Measurements from ENCODE around the gene MAP7D2.
"Not testable (repeated sequence)": the region's sequence is repeated elsewhere in the genome, so short reads cannot be mapped to it uniquely, and the experiment has no call there.

Gene MAP7D2

GRCh38 chrX:20116577-20117240 is at the start of gene MAP7D2:
Gene MAP7D2 (minus strand): TSS chrX:20116907. CDS start chrX:20116879, 28 bp downstream.
- Histone ChIP-seq H3K4me1 (ENCODE audit: control insufficient read depth, insufficient read depth, low read length) (no peaks in the 10 kb centered on the region), H3K4me3 (ENCODE audit: low read depth, low read length) (peak within 1 kb of the TSS; percentile 39), H3K36me3 (ENCODE audit: control insufficient read depth, insufficient read depth, low read length) (no peaks in the 10 kb centered on the region), H3K27me3 (ENCODE audit: control insufficient read depth, insufficient read depth, low read length) (peaks cover 16% of the 10 kb centered on the region), H3K9me3 (ENCODE audit: control insufficient read depth, insufficient read depth, low read length) (no peaks in the 10 kb centered on the region), H3K9ac (ENCODE audit: low read depth, low read length) (no peak within 1 kb of the TSS)

- H3K27me3 ChIP-seq (ENCODE audit: control insufficient read depth, insufficient read depth, low read length); H3K4me1 ChIP-seq (ENCODE audit: control insufficient read depth, insufficient read depth, low read length); H3K36me3 ChIP-seq (ENCODE audit: control insufficient read depth, insufficient read depth, low read length); H3K4me3 ChIP-seq (ENCODE audit: low read depth, low read length); H3K9me3 ChIP-seq (ENCODE audit: control insufficient read depth, insufficient read depth, low read length); H3K9ac ChIP-seq (ENCODE audit: low read depth, low read length): not testable (repeated sequence)
Observed at GRCh38 chrX:20162516-20162915, 45.8 kb upstream of the MAP7D2 start.

GRCh38 chrX:20159797-20160385 is 43.2 kb upstream of the MAP7D2 start:
- H3K9me3 ChIP-seq (ENCODE audit: control insufficient read depth, insufficient read depth, low read length) = no peaks in the 10 kb centered on the region
- no peak overlapping the region for H3K4me3 ChIP-seq (ENCODE audit: low read depth, low read length)
- no peak overlapping the region for H3K9ac ChIP-seq (ENCODE audit: low read depth, low read length)
- H3K27me3 ChIP-seq (ENCODE audit: control insufficient read depth, insufficient read depth, low read length) = no peaks in the 10 kb centered on the region
- no peaks in the 10 kb centered on the region for H3K4me1 ChIP-seq (ENCODE audit: control insufficient read depth, insufficient read depth, low read length)
- H3K36me3 ChIP-seq (ENCODE audit: control insufficient read depth, insufficient read depth, low read length) = peaks cover 5% of the 10 kb centered on the region

GRCh38 chrX:20151689-20152088 is 35.0 kb upstream of the MAP7D2 start:
- no peaks in the 10 kb centered on the region for H3K27me3 ChIP-seq (ENCODE audit: control insufficient read depth, insufficient read depth, low read length)
- peaks cover 5% of the 10 kb centered on the region for H3K9me3 ChIP-seq (ENCODE audit: control insufficient read depth, insufficient read depth, low read length)
- no peaks in the 10 kb centered on the region for H3K36me3 ChIP-seq (ENCODE audit: control insufficient read depth, insufficient read depth, low read length)
- no peak overlapping the region for H3K4me3 ChIP-seq (ENCODE audit: low read depth, low read length)
- no peak overlapping the region for H3K9ac ChIP-seq (ENCODE audit: low read depth, low read length)
- no peaks in the 10 kb centered on the region for H3K4me1 ChIP-seq (ENCODE audit: control insufficient read depth, insufficient read depth, low read length)

- Histone ChIP-seq H3K4me1 (ENCODE audit: control insufficient read depth, insufficient read depth, low read length) (no peaks in the 10 kb centered on the region), H3K9ac (ENCODE audit: low read depth, low read length) (no peak overlapping the region), H3K27me3 (ENCODE audit: control insufficient read depth, insufficient read depth, low read length) (no peaks in the 10 kb centered on the region), H3K36me3 (ENCODE audit: control insufficient read depth, insufficient read depth, low read length) (no peaks in the 10 kb centered on the region), H3K4me3 (ENCODE audit: low read depth, low read length) (no peak overlapping the region), H3K9me3 (ENCODE audit: control insufficient read depth, insufficient read depth, low read length) (peaks cover 5% of the 10 kb centered on the region)
Observed at GRCh38 chrX:20149326-20149725, 32.6 kb upstream of the MAP7D2 start.

GRCh38 chrX:20147561-20147960 is 30.9 kb upstream of the MAP7D2 start:
- Histone ChIP-seq H3K36me3 (ENCODE audit: control insufficient read depth, insufficient read depth, low read length) (no peaks in the 10 kb centered on the region), H3K4me1 (ENCODE audit: control insufficient read depth, insufficient read depth, low read length) (no peaks in the 10 kb centered on the region)

GRCh38 chrX:20144491-20144890 is 27.8 kb upstream of the MAP7D2 start:
- Histone ChIP-seq H3K9ac (ENCODE audit: low read depth, low read length) (no peak overlapping the region), H3K4me1 (ENCODE audit: control insufficient read depth, insufficient read depth, low read length) (no peaks in the 10 kb centered on the region), H3K4me3 (ENCODE audit: low read depth, low read length) (no peak overlapping the region), H3K27me3 (ENCODE audit: control insufficient read depth, insufficient read depth, low read length) (no peaks in the 10 kb centered on the region), H3K36me3 (ENCODE audit: control insufficient read depth, insufficient read depth, low read length) (peaks cover 4% of the 10 kb centered on the region), H3K9me3 (ENCODE audit: control insufficient read depth, insufficient read depth, low read length) (peaks cover 5% of the 10 kb centered on the region)

More at GRCh38 chrX:20147561-20147960, 30.9 kb upstream of the MAP7D2 start:
- Histone ChIP-seq H3K9ac (ENCODE audit: low read depth, low read length) (no peak overlapping the region), H3K9me3 (ENCODE audit: control insufficient read depth, insufficient read depth, low read length) (peaks cover 5% of the 10 kb centered on the region), H3K4me3 (ENCODE audit: low read depth, low read length) (no peak overlapping the region), H3K27me3 (ENCODE audit: control insufficient read depth, insufficient read depth, low read length) (no peaks in the 10 kb centered on the region)

- peaks cover 4% of the 10 kb centered on the region for H3K36me3 ChIP-seq (ENCODE audit: control insufficient read depth, insufficient read depth, low read length)
- no peaks in the 10 kb centered on the region for H3K4me1 ChIP-seq (ENCODE audit: control insufficient read depth, insufficient read depth, low read length)
- H3K9me3 ChIP-seq (ENCODE audit: control insufficient read depth, insufficient read depth, low read length) = peaks cover 4% of the 10 kb centered on the region
- no peak overlapping the region for H3K4me3 ChIP-seq (ENCODE audit: low read depth, low read length)
- no peak overlapping the region for H3K9ac ChIP-seq (ENCODE audit: low read depth, low read length)
- no peaks in the 10 kb centered on the region for H3K27me3 ChIP-seq (ENCODE audit: control insufficient read depth, insufficient read depth, low read length)
Observed at GRCh38 chrX:20143561-20143960, 26.9 kb upstream of the MAP7D2 start.

GRCh38 chrX:20143111-20143510 is 26.4 kb upstream of the MAP7D2 start:
- Histone ChIP-seq H3K27me3 (ENCODE audit: control insufficient read depth, insufficient read depth, low read length) (no peaks in the 10 kb centered on the region), H3K4me3 (ENCODE audit: low read depth, low read length) (no peak overlapping the region), H3K9ac (ENCODE audit: low read depth, low read length) (no peak overlapping the region), H3K9me3 (ENCODE audit: control insufficient read depth, insufficient read depth, low read length) (no peaks in the 10 kb centered on the region), H3K4me1 (ENCODE audit: control insufficient read depth, insufficient read depth, low read length) (no peaks in the 10 kb centered on the region), H3K36me3 (ENCODE audit: control insufficient read depth, insufficient read depth, low read length) (peaks cover 5% of the 10 kb centered on the region)

- Histone ChIP-seq H3K4me1 (ENCODE audit: control insufficient read depth, insufficient read depth, low read length) (no peaks in the 10 kb centered on the region), H3K27me3 (ENCODE audit: control insufficient read depth, insufficient read depth, low read length) (no peaks in the 10 kb centered on the region), H3K4me3 (ENCODE audit: low read depth, low read length) (peak within 1 kb of the TSS; percentile 74), H3K36me3 (ENCODE audit: control insufficient read depth, insufficient read depth, low read length) (peaks cover 10% of the 10 kb centered on the region), H3K9ac (ENCODE audit: low read depth, low read length) (peak within 1 kb of the TSS; percentile 88), H3K9me3 (ENCODE audit: control insufficient read depth, insufficient read depth, low read length) (no peaks in the 10 kb centered on the region)
Observed at GRCh38 chrX:20141281-20142220, 24.8 kb upstream of the MAP7D2 start, which contains the start of gene EIF1AX. Gene EIF1AX (minus strand): TSS chrX:20141838. CDS start chrX:20141640, 198 bp downstream.

GRCh38 chrX:20140420-20140819 is 23.7 kb upstream of the MAP7D2 start:
- H3K27me3 ChIP-seq (ENCODE audit: control insufficient read depth, insufficient read depth, low read length) = no peaks in the 10 kb centered on the region
- no peaks in the 10 kb centered on the region for H3K4me1 ChIP-seq (ENCODE audit: control insufficient read depth, insufficient read depth, low read length)
- no peaks in the 10 kb centered on the region for H3K9me3 ChIP-seq (ENCODE audit: control insufficient read depth, insufficient read depth, low read length)
- peak overlapping the region; percentile 74 for H3K4me3 ChIP-seq (ENCODE audit: low read depth, low read length)
- peak overlapping the region; percentile 88 for H3K9ac ChIP-seq (ENCODE audit: low read depth, low read length)
- H3K36me3 ChIP-seq (ENCODE audit: control insufficient read depth, insufficient read depth, low read length) = peaks cover 17% of the 10 kb centered on the region

Measured in iPS-15b (cell line).